CD4-positive, alpha-beta T cell treated with Interleukin-1 beta for 1 hour (primary cell): ENCODE measurements around the gene F8A1.
A peak's percentile ranks its signal among the peaks of the same experiment; 100 is the strongest.
"Not testable (repeated sequence)": the region's sequence is repeated elsewhere in the genome, so short reads cannot be mapped to it uniquely, and the experiment has no call there.

Experiments
- DNase-seq, 2 donors: peaks; one replicate each; pipeline ENCODE4 v3.0.0-alpha.2; 2020 to 2022

The F8A1 gene

DNA sequence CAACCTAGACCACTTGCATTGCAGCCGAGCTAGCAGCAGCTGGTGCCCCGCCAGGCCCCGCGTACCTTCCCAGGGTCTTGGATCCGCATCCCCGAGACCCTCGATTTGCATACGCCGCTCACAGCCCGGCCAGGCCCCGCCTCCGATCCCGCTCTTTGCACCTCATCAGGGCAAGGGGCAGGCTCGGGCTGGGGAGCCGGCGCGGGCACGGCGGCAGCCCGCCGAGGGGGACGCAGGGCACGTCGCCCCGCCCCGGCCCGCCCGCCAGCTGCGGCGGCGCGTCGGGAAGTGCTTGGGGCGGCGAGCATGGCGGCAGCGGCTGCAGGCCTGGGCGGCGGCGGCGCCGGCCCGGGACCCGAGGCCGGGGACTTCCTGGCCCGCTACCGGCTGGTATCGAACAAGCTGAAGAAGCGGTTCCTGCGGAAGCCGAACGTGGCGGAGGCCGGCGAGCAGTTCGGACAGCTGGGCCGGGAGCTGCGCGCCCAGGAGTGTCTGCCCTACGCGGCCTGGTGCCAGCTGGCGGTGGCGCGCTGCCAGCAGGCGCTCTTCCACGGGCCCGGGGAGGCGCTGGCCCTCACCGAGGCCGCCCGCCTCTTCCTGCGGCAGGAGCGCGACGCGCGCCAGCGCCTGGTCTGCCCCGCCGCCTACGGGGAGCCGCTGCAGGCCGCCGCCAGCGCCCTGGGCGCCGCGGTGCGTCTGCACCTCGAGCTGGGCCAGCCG is at the start of gene F8A1:
F8A1 (plus strand) TSS at position 287 of the 720 bp plus-strand sequence; CDS start at position 307, 20 bp downstream.
- DNase-seq, result peak in 1 of 2 donors; percentile 45

DNA sequence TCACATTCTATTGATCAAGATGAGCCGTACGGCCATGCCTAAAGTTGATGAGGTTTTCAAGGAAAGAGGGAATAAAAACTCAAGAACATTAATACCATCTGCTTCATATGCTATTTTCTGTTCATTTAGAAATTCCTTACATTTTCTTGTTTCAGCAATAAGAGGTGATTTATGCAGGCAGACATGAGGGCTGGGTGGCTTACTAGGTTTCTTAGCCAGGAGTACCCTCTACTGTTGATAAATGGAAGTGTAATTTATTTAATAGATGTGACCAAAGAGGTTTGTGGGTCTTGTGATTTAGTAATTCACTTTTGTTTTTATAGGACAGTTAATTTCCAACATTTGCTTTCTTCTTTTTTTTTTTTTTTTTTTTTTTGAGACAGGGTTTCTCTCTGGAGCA is 45.3 kb upstream of the F8A1 start:
- peak in 1 of 2 donors; percentile 42 for DNase-seq

DNA sequence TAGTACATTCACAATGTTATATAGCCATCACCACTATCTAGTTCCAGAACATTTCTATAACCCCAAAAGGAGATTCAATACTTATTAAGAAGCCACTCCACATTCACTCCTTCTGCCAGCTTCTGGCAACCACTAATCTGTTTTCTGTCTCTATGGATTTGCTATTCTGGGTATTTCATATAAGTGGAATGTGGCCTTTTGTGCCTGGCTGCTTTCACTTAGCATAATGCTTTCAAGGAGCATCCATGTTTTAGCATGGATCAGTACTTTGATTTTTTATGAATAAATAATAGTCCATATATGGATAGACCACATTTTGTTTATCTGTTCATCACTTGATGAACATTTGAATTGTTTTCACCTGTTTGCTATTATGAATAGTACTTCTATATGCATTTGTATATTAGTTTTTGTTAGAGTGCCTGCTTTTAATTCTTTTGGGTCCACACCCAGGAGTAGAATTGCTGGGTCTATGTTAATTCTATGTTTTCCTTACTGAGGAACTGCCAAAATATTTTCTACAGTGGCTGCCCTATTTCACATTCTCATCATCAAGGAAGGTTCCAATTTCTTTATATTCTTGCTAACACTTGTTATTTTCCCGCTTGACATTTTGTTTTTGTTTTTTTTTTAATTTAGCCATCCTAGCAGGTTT is 35.1 kb upstream of the F8A1 start:
- no peak for DNase-seq

DNA sequence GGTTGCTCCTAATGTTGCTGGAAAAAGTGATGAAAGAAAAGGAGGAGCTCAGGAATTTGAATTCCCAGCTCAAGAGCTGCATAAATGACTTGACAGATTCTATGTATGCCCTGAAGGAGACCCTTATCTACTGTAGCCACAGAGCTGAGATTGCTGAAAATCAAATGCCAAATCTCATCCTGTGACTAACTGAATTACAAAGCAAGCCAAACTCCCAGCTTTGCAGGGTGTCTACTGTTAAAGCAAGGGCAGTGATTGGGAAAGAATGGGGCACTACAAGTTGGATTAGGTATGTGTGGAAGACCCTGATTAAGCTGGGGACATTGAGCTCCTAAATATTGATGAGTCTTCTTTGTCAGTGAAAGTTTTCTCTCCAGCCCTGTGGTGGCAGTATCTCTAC is 30.9 kb upstream of the F8A1 start:
- no peak for DNase-seq

DNA sequence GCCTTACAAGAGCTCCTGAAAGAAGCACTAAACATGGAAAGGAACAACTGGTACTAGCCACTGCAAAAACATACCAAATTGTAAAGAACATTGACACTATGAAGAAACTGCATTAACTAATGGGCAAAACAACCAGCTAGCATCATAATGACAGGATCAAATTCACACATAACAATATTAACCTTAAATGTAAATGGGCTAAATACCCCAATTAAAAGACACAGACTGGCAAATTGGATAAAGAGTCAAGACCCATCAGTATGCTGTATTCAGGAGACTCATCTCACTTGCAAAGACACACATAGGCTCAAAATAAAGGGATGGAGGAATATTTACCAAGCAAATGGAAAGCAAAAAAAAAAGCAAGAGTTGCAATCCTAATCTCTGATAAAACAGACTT is 17.6 kb upstream of the F8A1 start:
- DNase-seq, result not testable (repeated sequence)

DNA sequence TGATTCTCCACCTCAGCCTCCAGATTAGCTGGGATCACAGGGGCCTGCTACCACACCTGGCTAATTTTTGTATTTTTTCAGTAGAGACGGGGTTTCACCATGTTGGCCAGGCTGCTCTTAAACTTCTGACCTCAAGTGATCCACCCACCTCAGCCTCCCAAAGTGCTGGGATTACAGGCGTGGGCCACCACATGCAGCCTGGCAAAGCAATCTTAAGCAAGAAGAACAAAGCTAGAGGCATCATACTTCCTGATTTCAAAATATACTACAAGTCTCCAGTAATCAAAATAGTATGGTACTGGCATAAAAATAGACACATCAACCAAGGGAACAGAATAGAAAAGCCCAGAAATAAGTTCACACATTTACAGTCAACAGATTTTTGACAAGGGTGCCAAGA is 12.8 kb upstream of the F8A1 start:
- DNase-seq, result no peak

DNA sequence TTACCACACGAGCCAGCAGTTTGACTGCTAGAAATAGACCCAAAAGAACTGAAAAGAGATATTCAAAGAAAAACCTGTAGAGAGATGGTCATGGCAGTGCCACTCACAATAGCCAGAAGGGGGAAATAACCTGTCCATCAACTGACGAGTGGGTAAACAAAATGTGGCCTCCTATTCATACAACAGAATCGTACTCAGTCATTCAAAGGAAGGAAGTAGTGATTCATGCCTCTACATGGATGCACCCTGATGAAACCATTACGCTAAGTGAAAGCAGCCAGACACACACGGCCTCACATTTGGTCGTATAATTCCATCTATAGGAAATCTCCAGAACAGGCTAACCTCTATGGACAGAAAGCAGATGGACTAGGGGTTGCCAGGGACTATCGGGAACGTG is 2.1 kb upstream of the F8A1 start:
- DNase-seq, result not testable (repeated sequence)

DNA sequence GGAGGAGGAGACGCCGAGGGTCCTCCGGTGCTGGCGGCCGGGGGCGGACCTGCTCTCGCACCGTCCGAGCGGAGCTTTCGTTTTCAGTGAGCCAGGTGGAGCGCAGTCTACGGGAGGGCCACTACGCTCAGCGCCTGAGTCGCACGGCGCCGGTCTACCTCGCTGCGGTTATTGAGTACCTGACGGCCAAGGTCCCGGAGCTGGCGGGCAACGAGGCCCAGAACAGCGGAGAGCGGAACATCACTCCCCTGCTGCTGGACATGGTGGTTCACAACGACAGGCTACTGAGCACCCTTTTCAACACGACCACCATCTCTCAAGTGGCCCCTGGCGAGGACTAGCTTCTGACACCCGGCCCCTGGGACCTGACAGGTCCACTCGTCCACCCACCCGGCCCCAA is 1.1 kb upstream of the F8A1 start:
- DNase-seq, result not testable (repeated sequence)

DNA sequence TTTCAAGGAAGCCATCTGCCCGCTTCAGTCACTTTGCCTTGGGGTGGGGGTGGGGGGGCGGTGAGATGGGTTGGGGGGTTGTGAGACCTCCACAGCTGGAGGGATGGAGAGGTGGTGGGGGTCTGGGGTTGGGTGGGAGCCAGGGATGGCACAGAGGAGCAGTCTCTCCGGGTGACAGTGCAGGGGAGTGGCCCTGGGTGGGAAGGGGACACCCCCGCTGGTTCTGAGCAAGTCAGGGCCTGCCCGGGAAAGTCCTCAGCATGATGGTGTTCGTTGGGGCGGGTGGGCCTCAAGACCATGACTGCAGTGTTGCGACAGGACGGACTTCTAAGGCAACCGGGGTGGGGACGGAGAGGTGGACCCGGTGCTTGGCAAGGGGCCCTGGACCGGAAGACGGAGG is 606 bp upstream of the F8A1 start:
- not testable (repeated sequence) for DNase-seq

DNA sequence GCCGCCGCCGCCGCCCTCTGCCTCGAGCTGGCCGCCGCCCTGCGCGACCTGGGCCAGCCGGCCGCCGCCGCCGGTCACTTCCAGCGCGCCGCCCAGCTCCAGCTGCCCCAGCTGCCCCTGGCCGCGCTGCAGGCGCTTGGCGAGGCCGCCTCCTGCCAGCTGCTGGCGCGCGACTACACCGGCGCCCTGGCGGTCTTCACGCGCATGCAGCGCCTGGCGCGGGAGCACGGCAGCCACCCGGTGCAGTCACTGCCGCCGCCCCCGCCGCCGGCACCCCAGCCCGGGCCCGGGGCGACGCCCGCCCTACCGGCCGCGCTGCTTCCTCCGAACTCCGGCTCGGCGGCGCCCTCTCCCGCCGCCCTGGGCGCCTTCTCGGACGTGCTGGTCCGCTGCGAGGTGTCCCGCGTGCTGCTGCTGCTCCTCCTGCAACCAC is 650 bp downstream of the F8A1 start:
- DNase-seq, result not testable (repeated sequence)

DNA sequence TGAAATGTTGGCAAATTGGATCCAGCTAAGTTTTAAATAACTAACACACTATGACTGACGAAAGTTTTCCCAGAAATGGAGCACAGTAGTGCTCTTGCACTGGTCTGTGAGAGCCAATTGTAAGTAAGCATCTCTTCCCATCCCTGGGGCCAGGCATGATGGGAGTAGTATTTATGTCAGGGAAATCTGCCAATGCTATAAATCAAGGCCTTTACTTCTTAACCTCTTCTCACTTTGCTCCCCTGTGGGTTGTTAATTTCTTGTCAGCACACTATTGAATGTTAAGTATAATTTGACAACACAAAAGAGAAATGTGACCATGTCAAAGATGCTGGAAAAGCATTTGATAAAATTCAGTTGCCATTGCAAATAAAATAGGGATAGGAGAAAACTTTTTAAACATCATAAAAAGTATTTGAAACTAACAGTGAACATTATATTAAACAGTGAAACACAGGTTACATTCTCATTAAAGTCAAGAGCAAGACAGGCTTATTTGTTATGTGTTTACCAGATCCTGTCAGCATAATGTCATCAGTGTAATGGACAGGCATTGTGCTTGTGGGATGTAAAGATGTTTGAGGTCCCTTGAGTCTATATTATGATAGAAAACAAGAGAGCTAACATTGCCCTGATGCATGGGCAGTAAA is 5.0 kb downstream of the F8A1 start:
- DNase-seq, result no peak

DNA sequence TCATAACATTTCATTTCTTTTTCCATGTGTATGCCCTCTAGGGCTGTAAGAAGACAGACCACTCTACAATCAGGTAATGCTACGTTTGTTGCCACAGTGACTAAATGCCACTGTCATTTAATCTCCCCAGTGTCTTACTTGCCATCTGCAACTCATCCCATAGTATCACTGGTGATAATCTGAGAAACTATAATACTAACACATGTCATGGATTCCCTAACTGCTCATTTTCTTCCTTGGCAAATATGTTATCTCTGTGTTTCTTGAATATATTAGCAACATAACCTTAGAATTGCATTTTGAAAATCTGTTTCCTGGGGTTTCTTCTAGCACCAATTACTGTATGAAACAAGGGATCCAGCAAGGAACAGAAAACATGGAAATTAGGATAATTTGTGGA is 6.1 kb downstream of the F8A1 start:
- no peak for DNase-seq

DNA sequence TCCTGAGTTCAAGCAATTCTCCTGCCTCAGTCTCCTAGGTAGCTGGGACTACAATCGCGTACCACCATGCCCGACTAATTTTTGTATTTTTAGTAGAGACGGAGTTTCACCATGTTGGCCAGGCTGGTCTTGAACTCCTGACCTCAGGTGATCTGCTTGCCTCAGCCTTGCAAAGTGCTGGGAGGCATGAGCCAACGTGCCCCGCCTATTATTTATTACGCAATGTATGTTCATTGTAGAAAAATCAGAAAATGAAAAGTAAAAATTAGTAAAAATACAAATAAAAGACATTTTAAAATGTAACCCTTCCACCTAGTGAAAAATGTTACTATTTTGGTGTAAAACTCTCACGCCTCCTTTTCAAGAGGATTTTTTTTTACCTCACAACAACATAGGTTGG is 14.2 kb downstream of the F8A1 start:
- DNase-seq, result no peak

DNA sequence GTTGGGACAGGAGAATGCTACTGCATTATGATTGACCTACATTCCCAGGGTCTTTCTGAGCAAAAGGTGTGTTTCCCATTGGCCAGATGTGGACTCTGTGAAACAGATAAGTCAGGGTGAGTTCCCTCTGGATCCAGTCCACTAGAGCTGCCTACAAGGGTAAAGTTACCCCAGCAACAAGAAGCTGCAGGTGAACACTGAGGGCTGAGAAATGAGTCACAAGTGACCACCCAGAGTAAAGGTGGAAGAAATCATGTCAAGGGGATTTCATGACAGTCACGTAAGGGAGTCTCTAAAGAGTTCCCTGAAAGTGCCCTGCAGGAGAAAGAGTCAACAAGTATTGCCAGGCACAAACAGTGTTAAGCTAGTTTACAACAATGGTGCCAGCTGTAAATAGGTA is 16.3 kb downstream of the F8A1 start:
- no peak for DNase-seq

DNA sequence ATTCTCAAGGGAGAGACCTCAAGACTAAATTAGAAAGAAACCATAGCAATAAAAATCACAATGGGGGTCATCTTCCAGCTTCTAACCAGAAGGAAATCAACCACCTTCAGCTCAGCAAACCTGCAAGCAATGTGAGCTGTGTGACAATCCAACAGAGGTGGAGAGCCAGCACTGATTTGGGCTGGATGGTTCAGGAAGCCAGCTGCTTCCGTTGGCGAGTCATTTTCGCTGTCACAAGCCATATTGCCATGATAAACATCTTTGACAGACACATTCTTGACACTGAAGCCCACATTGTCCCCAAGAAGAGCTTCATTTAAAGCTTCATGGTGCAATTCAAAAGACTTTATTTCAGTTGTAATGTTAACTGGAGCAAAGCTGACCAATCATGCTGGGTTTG is 22.7 kb downstream of the F8A1 start:
- no peak for DNase-seq

DNA sequence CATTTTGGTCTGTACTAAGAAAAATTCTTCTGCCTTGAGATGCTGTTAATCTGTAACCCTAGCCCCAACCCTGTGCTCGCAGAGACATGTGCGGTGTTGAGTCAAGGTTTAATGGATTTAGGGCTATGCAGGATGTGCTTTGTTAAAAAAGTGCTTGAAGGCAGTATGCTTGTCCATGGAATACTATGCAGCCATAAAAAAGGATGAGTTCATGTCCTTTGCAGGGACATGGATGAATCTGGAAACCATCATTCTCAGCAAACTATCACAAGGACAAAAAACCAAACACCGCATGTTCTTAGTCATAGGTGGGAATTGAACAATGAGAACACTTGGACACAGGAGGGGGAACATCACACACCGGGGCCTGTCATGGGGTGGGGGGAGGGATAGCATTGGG is 23.9 kb downstream of the F8A1 start:
- not testable (repeated sequence) for DNase-seq

DNA sequence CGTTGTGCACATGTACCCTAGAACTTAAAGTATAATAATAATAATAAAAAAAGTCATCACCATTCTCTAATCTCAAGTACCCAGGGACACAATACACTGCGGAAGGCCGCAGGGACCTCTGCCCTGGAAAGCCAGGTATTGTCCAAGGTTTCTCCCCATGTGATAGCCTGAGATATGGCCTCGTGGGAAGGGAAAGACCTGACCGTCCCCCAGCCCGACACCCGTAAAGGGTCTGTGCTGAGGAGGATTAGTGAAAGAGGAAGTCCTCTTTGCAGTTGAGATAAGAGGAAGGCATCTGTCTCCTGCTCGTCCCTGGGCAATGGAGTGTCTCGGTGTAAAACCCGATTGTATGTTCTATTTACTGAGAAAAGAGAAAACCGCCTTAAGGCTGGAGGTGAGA is 24.4 kb downstream of the F8A1 start:
- DNase-seq, result not testable (repeated sequence)

DNA sequence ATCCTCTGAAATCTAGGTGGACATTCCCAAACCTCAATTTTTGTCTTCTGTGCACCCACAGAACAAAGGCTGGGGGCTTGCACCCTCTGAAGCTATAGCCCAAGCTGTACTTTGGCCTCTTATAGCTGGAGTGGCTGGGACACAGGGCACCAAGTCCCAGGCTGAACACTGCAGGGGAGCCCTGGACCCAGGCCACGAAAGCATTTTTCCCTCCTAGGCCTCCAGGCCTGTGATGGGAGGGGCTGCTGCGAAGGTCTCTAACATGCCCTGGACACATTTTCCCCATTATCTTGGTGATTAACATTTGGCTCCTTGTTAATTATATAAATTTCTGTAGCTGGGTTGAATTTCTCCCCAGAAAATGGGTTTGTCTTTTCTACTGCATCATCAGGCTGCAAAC is 27.9 kb downstream of the F8A1 start:
- DNase-seq, result no peak

DNA sequence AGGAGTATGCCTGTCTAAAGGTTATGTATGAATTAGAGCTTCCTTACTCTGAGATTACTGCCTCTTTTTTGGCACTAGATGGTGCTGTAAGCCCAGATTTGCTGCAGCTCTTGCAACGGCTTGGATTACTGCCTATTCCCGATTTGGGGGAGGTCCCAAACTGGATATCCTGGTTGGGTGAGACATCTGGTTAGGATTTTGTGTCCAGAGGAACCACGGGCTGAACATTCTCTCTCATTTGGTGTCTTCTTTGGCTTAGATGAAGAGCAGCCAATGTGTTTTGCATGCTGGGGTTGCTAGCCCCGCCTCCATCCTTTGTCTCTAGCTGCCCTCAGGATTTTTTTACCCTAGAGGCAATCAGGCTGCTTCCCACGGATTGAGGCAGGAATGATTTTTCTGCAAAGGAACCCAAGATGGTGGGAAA is 31.9 kb downstream of the F8A1 start:
- peak; percentile 2 to 31 for DNase-seq

DNA sequence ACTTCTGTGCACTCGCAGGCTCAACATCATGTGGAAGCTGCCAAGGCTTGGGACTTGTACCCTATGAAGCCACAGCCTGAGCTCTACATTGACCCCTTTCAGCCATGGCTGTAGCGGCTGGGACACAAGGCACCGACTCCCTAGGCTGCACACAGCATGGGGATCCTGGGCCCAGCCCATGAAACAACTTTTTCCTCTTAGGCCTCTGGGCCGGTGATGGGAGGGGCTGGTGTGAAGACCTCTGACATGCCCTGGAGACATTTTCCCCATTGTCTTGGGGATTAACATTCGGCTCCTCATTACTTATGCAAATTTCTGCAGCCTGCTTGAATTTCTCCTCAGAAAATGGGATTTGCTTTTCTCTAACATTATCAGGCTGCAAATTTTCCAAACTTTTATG is 38.6 kb downstream of the F8A1 start:
- not testable (repeated sequence) for DNase-seq
